NCI-H1930 (cell line): ENCODE data around the gene TEKTIP1.

Experiments
- DNase-seq, 2 experiments: peaks; one replicate each; lab custom pipeline; 2025; lab: John Stamatoyannopoulos, UW

Gene TEKTIP1

GRCh38 chr19:3538965-3539755 is at the start of gene TEKTIP1:
TEKTIP1 (plus strand) TSS chr19:3539174; CDS start chr19:3539178, 4 bp downstream.
- peak in 1 of 2 experiments; percentile 7 for DNase-seq

- DNase-seq = no peak
These were observed 47.4 kb upstream of the TEKTIP1 start for GRCh38 chr19:3491396-3492119.

- DNase-seq = no peak
These were observed 46.7 kb upstream of the TEKTIP1 start for GRCh38 chr19:3492131-3492839.

GRCh38 chr19:3492919-3493318 is 46.1 kb upstream of the TEKTIP1 start:
- DNase-seq = no peak

GRCh38 chr19:3493651-3494050 is 45.3 kb upstream of the TEKTIP1 start:
- no peak for DNase-seq

- no peak for DNase-seq
These were observed 44.9 kb upstream of the TEKTIP1 start for GRCh38 chr19:3494051-3494450.

GRCh38 chr19:3494559-3494958 is 44.4 kb upstream of the TEKTIP1 start:
- no peak for DNase-seq

- DNase-seq = no peak
These were observed 42.3 kb upstream of the TEKTIP1 start for GRCh38 chr19:3496392-3497273.

- no peak for DNase-seq
These were observed 41.0 kb upstream of the TEKTIP1 start for GRCh38 chr19:3497757-3498520.

- DNase-seq = no peak
These were observed 39.1 kb upstream of the TEKTIP1 start for GRCh38 chr19:3499738-3500428.

GRCh38 chr19:3500429-3501101 is 38.4 kb upstream of the TEKTIP1 start, which contains the start of gene DOHH:
DOHH (minus strand) TSS chr19:3500674; CDS start chr19:3496814, 3,860 bp downstream.
- DNase-seq = peak; percentile 86 to 90

GRCh38 chr19:3501780-3502179 is 37.2 kb upstream of the TEKTIP1 start:
- DNase-seq = no peak

GRCh38 chr19:3503036-3503572 is 35.9 kb upstream of the TEKTIP1 start:
- no peak for DNase-seq

GRCh38 chr19:3504735-3505134 is 34.2 kb upstream of the TEKTIP1 start:
- DNase-seq = no peak

- peak; percentile 95 to 96 for DNase-seq
These were observed 33.2 kb upstream of the TEKTIP1 start, which contains the start of gene FZR1 for GRCh38 chr19:3505598-3506383. FZR1 (plus strand) TSS chr19:3506311; CDS start chr19:3522990, 16,679 bp downstream.

GRCh38 chr19:3506384-3507340 is 32.3 kb upstream of the TEKTIP1 start:
- no peak for DNase-seq
